Measurements from ENCODE around the gene ROBO2.

ROBO2 gene

DNA sequence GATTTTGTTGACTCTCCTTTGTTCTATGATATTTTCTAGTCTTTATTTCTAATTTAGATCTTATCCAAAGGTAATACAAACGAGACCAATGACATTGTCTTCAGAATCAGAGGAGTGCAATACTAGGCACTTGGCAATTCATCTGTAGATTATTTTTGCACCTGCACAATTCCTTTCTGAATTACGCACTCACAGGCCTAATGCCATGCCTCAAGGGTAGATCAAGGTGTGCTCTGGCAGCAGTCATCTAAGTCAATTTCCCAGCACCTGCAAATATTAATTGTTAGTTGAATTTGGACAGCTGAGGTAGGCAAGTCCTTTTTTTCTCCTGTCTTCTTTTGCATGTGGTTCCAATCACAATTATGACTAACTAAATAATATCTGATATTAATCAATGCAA is 653.2 kb downstream of the ROBO2 start:
- no peak overlapping the region for H3K27ac ChIP-seq
- no peak for DNase-seq (ENCODE audit: low spot score)
- TF ChIP-seq, protein P1, sequence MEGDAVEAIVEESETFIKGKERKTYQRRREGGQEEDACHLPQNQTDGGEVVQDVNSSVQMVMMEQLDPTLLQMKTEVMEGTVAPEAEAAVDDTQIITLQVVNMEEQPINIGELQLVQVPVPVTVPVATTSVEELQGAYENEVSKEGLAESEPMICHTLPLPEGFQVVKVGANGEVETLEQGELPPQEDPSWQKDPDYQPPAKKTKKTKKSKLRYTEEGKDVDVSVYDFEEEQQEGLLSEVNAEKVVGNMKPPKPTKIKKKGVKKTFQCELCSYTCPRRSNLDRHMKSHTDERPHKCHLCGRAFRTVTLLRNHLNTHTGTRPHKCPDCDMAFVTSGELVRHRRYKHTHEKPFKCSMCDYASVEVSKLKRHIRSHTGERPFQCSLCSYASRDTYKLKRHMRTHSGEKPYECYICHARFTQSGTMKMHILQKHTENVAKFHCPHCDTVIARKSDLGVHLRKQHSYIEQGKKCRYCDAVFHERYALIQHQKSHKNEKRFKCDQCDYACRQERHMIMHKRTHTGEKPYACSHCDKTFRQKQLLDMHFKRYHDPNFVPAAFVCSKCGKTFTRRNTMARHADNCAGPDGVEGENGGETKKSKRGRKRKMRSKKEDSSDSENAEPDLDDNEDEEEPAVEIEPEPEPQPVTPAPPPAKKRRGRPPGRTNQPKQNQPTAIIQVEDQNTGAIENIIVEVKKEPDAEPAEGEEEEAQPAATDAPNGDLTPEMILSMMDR (IDR thresholded peaks at IDR 0.05) = no peak
- no peak overlapping the region for H3K4me3 ChIP-seq

DNA sequence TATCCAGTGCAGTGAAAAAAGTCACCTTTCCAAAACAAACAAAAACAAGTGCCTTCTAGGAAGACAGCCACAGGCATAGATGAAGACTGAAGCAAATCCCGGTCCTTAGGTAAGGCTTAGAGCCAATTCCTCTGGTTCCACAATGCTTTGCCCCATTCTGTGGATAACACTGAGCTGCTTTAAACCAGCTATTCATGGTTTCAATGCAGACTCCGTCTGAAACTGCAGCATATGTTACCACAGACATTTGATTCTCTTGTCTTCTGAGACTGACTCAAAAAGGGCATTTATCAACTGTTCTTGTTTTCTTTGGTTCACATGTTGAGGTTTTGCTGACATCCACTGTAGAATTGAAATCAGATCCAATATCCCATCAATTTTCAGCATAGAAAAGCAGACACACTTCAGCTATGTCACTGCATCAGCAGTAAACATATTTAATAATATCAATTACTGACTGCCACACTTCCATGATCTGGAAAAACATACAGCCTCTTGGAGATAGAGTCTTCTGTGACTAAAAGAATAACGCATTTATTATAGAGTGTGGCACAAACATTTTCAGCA is 659.3 kb downstream of the ROBO2 start:
- DNase-seq (ENCODE audit: low spot score) = no peak
- TF ChIP-seq, protein P1 (IDR thresholded peaks at IDR 0.05) = no peak
- Histone ChIP-seq H3K4me3 (no peak overlapping the region), H3K27ac (no peak overlapping the region)
